GM19452 (cell line): ENCODE data around the gene CLIC1.

Source experiments
- ATAC-seq: cut with Tn5 transposase; IDR thresholded peaks from one replicate; pipeline ENCODE4 v1.9.1; 2021; ENCODE audit not compliant: unreplicated experiment

CLIC1 gene

DNA sequence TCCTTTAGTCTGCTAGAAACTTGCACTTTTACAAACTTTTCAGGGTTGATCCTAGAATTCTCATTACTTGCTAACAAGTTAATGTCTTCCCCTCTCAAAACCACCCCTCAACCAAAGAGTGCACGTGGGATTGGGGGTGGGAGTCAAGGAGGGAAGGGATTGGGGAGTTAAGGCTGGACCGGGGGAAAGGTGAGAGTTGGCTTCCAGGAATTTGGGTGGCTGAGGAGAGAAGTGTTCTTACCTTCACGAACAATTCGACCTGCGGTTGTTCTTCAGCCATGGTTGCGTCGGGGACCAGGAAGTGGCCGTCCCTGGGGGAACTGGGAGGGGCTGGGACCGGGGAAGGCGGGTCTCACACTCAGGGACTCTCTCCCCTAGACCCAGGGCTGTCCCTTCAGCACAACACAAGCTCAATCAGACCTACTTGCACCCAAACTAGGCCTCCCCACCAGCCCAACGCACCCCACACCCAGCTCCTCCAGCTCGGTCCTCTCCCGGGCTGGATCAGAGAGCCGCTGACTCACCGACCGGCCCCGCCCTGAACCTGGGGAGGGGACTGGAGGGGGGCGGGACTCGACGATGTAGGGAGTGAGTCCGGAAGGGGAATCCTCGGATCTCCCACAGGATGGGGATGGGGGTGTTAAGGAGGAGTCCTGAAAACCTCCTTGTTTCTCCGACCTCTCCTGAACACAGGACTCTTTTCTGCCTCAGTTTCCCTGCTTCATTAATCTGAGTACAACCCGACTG, at the start of gene CLIC1:
TSS of gene CLIC1 (minus strand) at position 510 of the 747 bp plus-strand sequence. CDS start at position 280, 230 bp downstream.
- ATAC-seq, result no peak

DNA sequence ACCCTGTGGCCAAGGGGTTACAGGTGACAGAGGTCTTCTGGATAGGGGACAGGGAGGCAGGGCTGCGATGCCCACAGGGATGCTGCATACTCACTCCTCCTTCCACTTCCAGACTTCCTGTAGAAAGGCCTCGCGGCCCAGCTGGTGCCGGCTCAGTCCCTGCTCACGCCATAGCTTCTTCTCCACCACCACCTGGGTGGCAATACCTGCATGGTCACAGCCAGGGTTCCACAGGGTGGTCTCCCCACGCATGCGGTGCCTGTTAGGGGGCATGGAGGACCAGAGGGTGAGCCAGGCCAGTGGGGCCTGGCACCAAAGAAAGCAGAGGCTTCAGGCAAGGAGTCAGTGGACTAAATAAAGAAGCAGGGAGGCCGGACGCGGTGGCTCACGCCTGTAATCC, 49.1 kb upstream of the CLIC1 start:
- no peak for ATAC-seq

DNA sequence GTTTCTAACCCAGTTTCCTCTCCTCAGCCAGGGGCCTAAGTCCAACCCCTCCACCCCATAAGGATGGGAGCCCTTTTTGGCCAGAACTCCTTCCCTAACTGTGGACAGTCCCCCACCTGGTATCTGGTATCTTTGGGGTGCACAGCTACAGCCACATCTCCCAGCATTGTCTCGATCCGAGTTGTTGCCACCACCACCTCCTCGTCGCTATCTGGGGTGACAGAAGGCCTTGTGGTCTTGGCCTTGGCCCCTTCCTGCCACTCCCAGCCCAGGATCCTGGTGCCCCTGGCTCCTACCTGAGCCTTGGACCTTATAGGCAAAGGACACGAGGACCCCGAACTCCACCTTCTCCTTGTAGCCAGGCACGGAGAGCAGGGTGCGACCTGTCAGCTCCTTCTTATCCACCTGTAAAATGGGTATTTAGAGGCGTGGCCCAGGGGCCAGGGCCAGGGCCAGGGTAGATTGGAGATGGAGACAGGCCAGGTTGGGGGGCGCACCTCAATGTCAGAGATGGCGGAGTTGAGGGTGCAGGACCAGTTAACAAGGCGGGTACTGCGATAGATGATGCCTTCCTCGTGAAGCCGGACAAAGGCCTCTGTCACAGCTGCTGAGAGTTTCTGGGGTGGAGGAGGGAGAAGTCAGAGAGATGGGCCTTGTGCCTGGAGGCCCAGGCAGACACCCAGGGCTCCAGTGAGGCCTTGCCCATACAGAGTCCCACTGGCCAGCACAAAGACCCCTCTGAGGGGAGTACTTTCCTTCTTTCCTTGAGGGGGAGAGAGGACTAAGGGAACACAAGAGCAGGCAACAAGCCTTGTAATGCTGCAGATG, 48.0 kb upstream of the CLIC1 start:
- ATAC-seq, result no peak

- ATAC-seq, result no peak
These were observed 46.0 kb upstream of the CLIC1 start for GRCh38 chr6:31782126-31782855.

DNA sequence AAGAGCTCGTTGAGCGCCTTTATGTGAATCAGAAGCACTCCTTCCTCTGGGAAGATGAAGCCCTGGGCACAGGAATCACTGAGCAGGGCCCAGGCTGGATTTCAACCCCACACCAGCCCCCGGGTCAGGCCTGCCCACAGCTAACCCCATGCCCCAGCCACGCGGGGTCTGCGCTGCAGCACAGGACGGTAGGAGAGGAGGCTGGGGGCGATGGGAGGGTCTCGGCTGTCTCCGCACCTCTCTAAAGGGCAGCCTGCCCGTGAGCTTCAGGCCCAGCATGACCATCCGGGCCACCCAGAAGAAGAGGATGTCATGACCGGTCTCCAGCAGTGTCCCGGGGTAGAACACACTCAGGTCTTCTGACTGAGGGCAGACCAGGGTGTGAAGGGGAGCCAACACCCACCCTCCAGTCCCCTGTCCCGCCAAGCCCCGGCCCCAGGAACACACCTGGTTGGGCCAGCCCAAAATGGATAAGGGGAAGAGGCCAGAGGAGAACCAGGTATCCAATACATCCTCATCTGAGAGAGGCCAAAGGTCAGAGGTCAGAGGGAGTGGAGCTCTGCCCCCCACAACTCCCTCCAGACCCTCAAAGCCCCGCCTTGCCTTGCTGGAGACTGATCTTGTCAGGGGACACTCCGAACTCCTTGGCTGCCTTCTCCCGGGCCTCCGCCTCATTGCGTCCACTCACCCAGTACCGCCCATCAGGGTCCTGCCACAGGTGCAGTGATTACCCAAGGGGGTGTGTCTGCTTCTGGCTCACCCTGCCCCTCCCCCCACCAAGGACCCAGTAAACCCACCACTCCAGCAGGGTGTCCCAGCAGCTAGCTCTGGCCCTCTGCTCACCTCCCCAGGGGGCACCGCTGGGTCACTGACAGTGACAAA, 45.2 kb upstream of the CLIC1 start:
- ATAC-seq, result no peak

DNA sequence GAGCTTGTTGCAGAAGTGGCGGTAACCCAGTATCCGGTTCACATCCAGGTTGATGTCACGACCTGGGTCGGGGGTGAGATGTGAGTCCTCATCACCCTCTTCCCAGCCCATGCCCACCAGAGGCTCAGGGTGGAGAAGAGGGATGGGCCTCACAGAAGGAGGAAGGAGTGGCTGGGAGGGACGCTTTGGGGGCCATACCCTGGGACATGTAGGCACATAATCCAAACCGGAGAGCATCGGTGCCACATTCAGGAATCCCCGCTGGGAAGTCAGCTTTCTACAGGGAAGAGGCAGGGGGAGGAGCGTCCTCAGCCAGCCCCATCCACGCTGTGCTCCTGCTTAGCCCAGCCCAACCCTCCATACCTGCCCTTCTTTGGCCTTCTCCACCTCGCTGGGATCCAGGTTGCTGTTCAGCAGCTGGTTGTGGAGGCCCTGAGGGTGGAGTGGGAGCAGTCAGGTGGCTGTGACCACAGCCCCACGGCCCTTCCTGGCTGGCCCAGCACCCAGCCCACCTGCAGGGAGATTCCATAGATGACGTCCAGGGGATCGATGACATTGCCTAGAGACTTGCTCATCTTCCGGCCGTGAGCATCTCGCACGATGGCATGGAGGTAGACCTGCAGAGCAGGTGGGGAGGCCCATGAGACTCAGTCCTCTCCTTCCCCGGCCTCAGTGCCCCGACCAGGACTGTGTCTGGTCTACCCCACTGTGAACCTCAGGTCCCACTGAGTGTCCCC, 44.3 kb upstream of the CLIC1 start:
- no peak for ATAC-seq

- ATAC-seq, result no peak
These were observed 43.6 kb upstream of the CLIC1 start for GRCh38 chr6:31779908-31780307.

- no peak for ATAC-seq
These were observed 42.9 kb upstream of the CLIC1 start for GRCh38 chr6:31778999-31779885.

DNA sequence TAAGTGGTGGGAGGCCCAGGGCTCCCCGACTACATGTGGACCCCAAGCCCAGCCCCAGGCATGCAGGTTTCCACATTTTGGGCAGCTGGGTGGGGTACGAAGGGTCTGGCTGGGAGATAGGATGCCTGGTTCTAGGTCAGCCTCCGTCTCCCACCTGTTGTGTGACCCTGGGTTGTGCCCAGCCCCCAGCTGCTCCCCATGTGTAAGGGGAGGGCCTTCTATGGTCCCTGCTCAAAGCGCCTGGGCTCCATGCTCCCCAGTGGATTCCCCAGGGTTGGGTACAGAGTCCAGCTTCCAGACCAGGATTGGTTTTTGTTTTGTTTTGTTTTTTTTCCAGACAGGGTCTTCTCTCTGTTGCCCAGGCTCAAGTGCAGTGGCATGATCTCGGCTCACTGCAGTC, 41.9 kb upstream of the CLIC1 start:
- no peak for ATAC-seq

- ATAC-seq, result no peak
These were observed 41.3 kb upstream of the CLIC1 start for GRCh38 chr6:31777667-31778050.

DNA sequence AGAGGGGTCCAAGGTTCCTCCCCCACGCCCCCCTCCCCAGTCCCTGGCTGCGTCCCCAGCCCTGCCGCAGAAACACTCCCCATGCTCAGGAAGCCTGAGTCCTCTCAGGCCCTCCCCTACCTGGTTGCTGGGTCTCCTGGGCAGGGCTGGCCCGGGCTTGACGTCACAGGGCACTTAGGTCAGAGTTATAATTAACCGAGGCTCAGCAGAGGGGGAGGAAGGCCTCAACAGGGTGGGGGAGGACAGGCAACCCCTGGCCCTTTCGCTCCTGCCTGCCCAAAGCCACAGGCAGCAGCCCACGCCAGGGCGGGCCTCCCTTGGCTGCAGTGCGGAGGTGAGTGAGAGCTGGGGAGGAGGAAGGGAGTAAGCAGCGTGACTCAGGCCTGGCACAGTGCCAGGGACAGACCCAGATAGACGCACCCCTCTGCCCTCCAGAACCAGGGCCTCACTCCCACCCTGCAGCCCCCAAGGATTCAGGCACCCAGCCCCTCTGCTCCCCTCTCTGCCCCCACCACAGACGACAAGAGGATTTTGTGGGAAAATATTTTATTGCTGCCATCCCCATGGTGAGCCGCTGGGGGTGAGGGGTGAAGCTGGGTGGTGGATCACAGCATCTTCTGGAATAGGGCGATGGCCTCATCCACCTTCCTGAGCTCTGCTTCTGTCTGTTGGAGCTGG, 40.8 kb upstream of the CLIC1 start, which contains the start of gene VWA7:
TSS of gene VWA7 (minus strand) at position 340 of the 678 bp plus-strand sequence. CDS start 549 bp downstream, outside the sequence.
- peak; percentile 61 for ATAC-seq

DNA sequence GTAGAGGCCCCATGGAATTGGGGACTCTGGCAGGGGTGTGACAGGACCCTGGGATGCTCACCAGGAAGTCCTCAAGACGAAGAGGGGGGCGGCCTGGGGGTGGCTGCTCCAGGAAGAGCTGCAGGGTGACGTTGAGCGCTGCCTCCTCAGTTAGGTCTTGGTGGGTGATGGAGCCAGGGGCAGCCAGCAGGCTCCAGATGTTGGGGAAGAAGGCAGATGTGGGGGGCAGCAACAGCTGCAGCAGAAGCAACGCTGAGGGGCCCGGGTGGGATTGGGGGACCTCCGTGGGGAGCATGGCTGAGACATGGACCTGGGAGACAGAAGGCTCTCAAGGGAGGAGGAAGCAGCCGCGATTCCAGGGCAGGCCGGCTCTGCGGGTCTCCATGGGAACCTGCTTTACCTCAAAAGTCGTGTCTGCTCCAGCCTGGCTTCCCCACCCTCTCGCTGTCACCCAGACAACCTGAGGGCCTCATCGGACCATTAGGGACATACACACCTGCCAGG, 40.2 kb upstream of the CLIC1 start:
- peak; percentile 21 for ATAC-seq

DNA sequence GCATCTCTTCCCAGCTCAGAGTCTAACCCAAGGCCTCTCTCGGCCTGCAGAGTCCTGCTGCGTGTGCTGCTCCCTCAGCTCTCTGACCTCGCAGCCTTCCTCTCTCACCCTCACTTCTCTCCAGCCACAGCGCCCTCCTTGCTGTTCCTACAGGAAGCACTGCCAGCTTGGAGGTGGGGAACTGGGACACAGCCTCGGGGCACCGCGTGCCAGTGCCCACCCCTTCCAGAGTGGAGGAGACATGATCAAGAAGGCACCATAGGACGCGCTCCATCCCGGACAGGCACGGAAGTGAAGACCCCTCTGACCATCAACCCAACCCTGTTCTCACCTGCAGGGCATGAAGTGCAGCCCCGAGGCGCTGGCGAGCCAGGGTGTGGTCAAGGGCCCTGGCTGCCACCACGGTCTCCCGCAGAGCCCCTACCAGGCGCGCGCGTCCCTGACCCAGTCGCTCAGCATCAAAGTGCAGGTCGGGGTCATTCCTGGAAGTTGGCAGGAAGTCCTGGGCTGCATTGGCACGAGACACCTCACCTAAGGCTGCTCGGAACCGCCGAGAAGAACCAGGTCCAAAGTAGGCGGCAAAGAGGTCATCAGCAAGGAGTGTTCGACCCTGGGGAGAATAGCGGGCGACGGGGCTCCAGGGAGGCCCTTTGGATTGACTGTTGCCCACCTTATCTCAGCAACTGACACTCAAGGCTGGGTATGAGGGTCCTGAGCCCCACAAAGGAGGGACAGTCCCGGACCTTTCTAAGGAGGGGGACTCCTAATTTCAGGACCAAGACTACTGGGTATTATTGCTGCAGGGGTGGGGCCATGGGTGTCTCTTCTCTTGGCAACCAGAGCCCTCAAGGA, 39.5 kb upstream of the CLIC1 start:
- ATAC-seq, result no peak

DNA sequence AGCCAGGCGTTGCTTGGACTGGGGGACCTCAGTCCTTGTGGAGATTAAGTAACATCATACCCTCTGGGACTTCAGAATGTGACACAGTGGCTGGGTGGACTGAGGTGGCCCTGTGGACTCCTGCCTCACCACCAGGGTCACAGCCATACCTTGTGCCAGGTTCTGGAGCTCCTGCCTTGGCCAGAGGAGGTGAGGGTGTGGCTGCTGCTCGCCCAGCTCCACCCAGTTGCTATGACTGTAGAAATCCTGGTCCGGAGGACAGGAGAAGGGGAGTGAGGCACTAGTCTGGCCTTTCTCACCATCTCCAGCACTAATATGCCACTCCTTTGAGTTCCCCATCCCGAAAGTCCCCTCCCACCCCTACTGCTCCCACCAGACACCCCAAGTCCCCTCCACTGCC, 38.9 kb upstream of the CLIC1 start:
- ATAC-seq, result no peak

- no peak for ATAC-seq
These were observed 35.6 kb upstream of the CLIC1 start for GRCh38 chr6:31771992-31772358.

DNA sequence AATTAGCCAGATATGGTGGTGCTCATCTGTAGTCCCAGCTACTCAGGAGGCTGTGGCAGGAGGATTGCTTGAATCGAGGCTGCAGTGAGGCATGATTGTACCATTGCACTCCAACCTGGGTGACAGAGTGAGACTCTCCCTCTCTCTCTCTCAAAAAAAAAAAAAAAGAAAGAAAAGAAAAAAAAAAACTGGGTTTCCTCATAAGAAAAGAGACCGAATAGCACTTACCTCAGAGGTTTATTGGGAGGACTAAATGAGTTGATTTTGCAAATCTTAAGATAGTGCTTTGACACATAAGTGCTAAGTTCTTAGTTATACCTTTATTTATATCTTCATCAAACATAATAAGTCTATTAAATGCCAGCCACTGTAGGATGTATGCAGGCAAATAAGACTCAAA, 34.5 kb upstream of the CLIC1 start:
- ATAC-seq, result no peak

DNA sequence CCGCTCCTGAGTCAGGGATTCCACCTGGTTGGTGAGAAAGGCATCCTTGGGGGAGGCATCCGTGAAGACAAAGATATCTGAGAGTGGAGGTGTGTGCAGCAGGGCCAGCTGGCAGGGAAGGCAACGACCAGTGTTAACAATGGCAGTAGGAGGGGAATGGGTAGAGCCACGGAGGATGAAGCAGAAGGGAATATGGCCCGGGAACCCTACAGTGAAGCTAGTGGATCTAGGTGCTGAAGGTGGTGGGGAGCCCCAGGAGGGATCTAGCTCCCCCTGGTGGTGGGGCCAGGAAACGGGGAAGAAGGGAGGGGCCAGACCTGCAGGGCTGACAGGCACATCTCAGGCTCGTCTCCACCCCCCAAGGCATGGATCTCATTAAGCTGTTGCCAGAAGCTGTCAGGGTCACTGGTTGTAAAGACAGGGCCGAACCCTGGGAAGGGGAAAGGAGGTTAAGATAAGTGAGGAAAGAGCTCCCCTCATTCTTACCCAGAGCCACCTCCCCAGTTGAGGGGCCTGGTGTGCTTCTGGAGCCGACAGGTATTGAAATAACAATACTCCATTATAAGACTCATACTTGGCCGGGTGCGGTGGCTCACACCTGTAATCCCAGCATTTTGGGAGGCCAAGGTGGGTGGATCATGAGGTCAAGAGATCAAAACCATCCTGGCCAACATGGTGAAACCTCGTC, 33.5 kb upstream of the CLIC1 start:
- ATAC-seq, result no peak
